Neural cell (in vitro differentiated cells): ENCODE data around the gene DDX41. TPM values are rescaled to one million over a fixed set of nuclear protein-coding genes. Genes with fewer than 3 reads are reported as not detected.

Source experiments
- H2AFZ ChIP-seq: fragments of 200-600, 300-800 bp; sonication (generic), shearing (Covaris generic); 2 replicates; pipeline ENCODE4 v1.6.0; 2014; ENCODE audit warnings: low read depth, mild to moderate bottlenecking, antibody characterized with exemption, low read length, moderate library complexity
- H3F3A ChIP-seq: fragments of 200-600 bp; shearing (Covaris generic); 2 replicates; pipeline ENCODE4 v1.6.1; 2016; ENCODE audit warnings: mild to moderate bottlenecking, moderate library complexity, mixed read lengths, antibody characterized with exemption, low read length; ENCODE audit not compliant: insufficient read depth, poor library complexity, severe bottlenecking
- H3K27ac ChIP-seq: fragments of 200-600, 300-800 bp; sonication (generic), shearing (Covaris generic); 2 replicates; pipeline ENCODE4 v1.5.1; 2014; ENCODE audit warnings: mild to moderate bottlenecking, low read length, moderate library complexity
- H3K27me3 ChIP-seq: fragments of 300-800, 200-600 bp; sonication (generic), shearing (Covaris generic); 2 replicates; pipeline ENCODE4 v1.6.0; 2014; ENCODE audit warnings: mild to moderate bottlenecking, low read depth, low read length, moderate library complexity; ENCODE audit not compliant: insufficient read depth
- H3K36me3 ChIP-seq: fragments of 300-800, 200-600 bp; sonication (generic), shearing (Covaris generic); 2 replicates; pipeline ENCODE4 v1.5.1; 2014; ENCODE audit warnings: mild to moderate bottlenecking, antibody characterized with exemption, low read length, moderate library complexity; ENCODE audit not compliant: insufficient read depth
- H3K4me2 ChIP-seq: fragments of 300-800, 200-600 bp; sonication (generic), shearing (Covaris generic); 2 replicates; pipeline ENCODE4 v1.6.0; 2014; ENCODE audit warnings: mild to moderate bottlenecking, low read length
- H3K4me3 ChIP-seq: fragments of 300-800, 200-600 bp; sonication (generic), shearing (Covaris generic); 2 replicates; pipeline ENCODE4 v1.5.1; 2014; ENCODE audit warnings: mild to moderate bottlenecking, low read length, moderate library complexity
- H3K79me2 ChIP-seq: fragments of 200-600 bp; shearing (Covaris generic); replicated peaks from 2 replicates; pipeline ENCODE4 v1.6.0; 2014; ENCODE audit warnings: mild to moderate bottlenecking, low read length, moderate library complexity; ENCODE audit not compliant: insufficient read depth
- H3K9ac ChIP-seq: fragments of 300-800, 200-600 bp; sonication (generic), shearing (Covaris generic); 2 replicates; pipeline ENCODE4 v1.6.1; 2016; ENCODE audit warnings: mild to moderate bottlenecking, low read length, mixed read lengths
- H3K9me2 ChIP-seq: fragments of 200-600 bp; shearing (Covaris generic); 2 replicates; pipeline ENCODE4 v1.6.1; 2016; ENCODE audit warnings: mild to moderate bottlenecking, low read length, mixed read lengths; ENCODE audit not compliant: insufficient read depth
- H3K9me3 ChIP-seq: fragments of 200-600, 300-800 bp; sonication (generic), shearing (Covaris generic); 2 replicates; pipeline ENCODE4 v1.6.1; 2016; ENCODE audit warnings: mild to moderate bottlenecking, mixed run types, low read length, moderate library complexity, mixed read lengths
- H4K20me1 ChIP-seq: fragments of 200-600 bp; shearing (Covaris generic); 2 replicates; pipeline ENCODE4 v1.6.1; 2016; ENCODE audit warnings: mild to moderate bottlenecking, mixed run types; ENCODE audit not compliant: insufficient read depth
- EP300 ChIP-seq: fragments of 450-650 bp; conservative IDR thresholded peaks from 2 replicates; pipeline ENCODE4 v1.6.1; 2014; ENCODE audit warnings: antibody characterized with exemption, mild to moderate bottlenecking, moderate library complexity; ENCODE audit not compliant: poor library complexity, severe bottlenecking
- EZH2 ChIP-seq: fragments of 200-600, 300-800 bp; shearing (Covaris generic), sonication (generic); IDR thresholded peaks from 2 replicates; pipeline ENCODE4 v1.6.1; 2014; ENCODE audit warnings: antibody characterized with exemption, low read length, borderline replicate concordance, mild to moderate bottlenecking; ENCODE audit not compliant: insufficient read depth, poor library complexity, severe bottlenecking
- MXI1 ChIP-seq: fragments of 450-650 bp; conservative IDR thresholded peaks from 2 replicates; pipeline ENCODE4 v1.6.1; 2014; ENCODE audit warnings: antibody characterized with exemption, mild to moderate bottlenecking; ENCODE audit not compliant: poor library complexity, severe bottlenecking
- POLR2AphosphoS5 ChIP-seq: IDR thresholded peaks from 2 replicates; pipeline ENCODE4 v1.6.1; 2012
- RAD21 ChIP-seq: fragments of 450-650 bp; conservative IDR thresholded peaks from 2 replicates; pipeline ENCODE4 v1.6.1; 2014; ENCODE audit warnings: antibody characterized with exemption, mild to moderate bottlenecking, moderate library complexity
- SMC3 ChIP-seq: fragments of 450-650 bp; conservative IDR thresholded peaks from 2 replicates; pipeline ENCODE4 v1.6.1; 2014; ENCODE audit warnings: antibody characterized with exemption, mild to moderate bottlenecking, moderate library complexity; ENCODE audit not compliant: poor library complexity
- TAF1 ChIP-seq: IDR thresholded peaks from 2 replicates; pipeline ENCODE4 v1.6.1; 2012; ENCODE audit warnings: low read depth
- polyA plus RNA-seq: library from polyadenylated mRNA; depleted of rRNA; stranded (reverse); fragments of >200 nt; gene quantifications from 2 replicates; pipeline ENCODE4 v1.2.3, GENCODE V29; 2014
- TF ChIP-seq, protein P1 (sequence below): IDR thresholded peaks from 2 replicates; pipeline ENCODE4 v1.6.1; 2012; ENCODE audit warnings: borderline replicate concordance
- TF ChIP-seq, protein P2 (sequence below): fragments of 450-650 bp; IDR thresholded peaks from 2 replicates; pipeline ENCODE4 v1.5.1; 2014; ENCODE audit warnings: antibody characterized with exemption, mild to moderate bottlenecking, moderate library complexity; ENCODE audit not compliant: poor library complexity, severe bottlenecking

The DDX41 gene
- polyA plus RNA-seq, 1 donor from 2014 or later, result 113 TPM

DNA sequence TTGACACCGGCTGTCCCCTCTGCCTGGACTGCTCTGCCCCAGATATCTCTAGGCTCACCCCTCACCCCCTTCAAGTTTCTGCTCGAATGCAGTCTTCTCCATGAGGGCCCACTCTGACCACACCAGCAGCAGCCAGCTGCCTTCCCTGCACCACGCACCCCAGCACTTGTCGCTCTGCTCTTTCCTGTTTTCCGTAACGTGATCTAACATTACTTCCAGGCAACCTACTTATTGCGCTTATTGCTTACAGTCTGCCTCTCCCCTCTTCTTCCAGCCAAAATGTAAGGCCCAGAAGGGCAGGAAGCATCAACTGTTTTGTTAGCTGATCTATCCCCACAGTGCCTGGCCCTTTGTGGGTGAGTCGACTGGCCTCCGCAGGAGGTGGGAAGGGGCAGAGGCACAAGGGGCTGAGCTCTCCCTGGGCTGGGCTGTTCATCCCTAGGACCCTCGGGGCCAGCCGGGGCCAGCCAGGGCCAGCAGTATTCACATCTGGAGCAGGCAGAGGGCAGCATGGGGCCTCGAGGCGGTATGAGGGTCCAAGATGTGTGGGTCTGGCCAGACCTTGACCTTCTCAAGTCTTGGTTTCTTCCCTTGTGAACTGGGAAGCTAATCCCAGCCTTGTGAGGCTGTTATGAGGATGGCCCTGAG lies 31.7 kb downstream of the DDX41 start:
- Histone ChIP-seq H3K4me2 (no peak overlapping the region), H3K9me2 (no peaks in the 10 kb centered on the region), H3K9ac (no peak overlapping the region), H2AFZ (no peak overlapping the region), H3K36me3 (no peaks in the 10 kb centered on the region), H3K4me3 (no peak overlapping the region), H3K79me2 (no peaks in the 10 kb centered on the region), H4K20me1 (no peaks in the 10 kb centered on the region), H3K9me3 (no peaks in the 10 kb centered on the region), H3K27me3 (no peaks in the 10 kb centered on the region), H3F3A (no peaks in the 10 kb centered on the region), H3K27ac (no peak overlapping the region)
- no peak for TF ChIP-seq RAD21
- no peak for TF ChIP-seq TAF1
- TF ChIP-seq EZH2, result no peak
- TF ChIP-seq, protein P1, sequence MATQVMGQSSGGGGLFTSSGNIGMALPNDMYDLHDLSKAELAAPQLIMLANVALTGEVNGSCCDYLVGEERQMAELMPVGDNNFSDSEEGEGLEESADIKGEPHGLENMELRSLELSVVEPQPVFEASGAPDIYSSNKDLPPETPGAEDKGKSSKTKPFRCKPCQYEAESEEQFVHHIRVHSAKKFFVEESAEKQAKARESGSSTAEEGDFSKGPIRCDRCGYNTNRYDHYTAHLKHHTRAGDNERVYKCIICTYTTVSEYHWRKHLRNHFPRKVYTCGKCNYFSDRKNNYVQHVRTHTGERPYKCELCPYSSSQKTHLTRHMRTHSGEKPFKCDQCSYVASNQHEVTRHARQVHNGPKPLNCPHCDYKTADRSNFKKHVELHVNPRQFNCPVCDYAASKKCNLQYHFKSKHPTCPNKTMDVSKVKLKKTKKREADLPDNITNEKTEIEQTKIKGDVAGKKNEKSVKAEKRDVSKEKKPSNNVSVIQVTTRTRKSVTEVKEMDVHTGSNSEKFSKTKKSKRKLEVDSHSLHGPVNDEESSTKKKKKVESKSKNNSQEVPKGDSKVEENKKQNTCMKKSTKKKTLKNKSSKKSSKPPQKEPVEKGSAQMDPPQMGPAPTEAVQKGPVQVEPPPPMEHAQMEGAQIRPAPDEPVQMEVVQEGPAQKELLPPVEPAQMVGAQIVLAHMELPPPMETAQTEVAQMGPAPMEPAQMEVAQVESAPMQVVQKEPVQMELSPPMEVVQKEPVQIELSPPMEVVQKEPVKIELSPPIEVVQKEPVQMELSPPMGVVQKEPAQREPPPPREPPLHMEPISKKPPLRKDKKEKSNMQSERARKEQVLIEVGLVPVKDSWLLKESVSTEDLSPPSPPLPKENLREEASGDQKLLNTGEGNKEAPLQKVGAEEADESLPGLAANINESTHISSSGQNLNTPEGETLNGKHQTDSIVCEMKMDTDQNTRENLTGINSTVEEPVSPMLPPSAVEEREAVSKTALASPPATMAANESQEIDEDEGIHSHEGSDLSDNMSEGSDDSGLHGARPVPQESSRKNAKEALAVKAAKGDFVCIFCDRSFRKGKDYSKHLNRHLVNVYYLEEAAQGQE, result no peak
- no peak for TF ChIP-seq MXI1
- no peak for TF ChIP-seq EP300
- TF ChIP-seq, protein P2, sequence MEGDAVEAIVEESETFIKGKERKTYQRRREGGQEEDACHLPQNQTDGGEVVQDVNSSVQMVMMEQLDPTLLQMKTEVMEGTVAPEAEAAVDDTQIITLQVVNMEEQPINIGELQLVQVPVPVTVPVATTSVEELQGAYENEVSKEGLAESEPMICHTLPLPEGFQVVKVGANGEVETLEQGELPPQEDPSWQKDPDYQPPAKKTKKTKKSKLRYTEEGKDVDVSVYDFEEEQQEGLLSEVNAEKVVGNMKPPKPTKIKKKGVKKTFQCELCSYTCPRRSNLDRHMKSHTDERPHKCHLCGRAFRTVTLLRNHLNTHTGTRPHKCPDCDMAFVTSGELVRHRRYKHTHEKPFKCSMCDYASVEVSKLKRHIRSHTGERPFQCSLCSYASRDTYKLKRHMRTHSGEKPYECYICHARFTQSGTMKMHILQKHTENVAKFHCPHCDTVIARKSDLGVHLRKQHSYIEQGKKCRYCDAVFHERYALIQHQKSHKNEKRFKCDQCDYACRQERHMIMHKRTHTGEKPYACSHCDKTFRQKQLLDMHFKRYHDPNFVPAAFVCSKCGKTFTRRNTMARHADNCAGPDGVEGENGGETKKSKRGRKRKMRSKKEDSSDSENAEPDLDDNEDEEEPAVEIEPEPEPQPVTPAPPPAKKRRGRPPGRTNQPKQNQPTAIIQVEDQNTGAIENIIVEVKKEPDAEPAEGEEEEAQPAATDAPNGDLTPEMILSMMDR, result no peak
- TF ChIP-seq SMC3, result no peak
- TF ChIP-seq POLR2AphosphoS5, result no peak

DNA sequence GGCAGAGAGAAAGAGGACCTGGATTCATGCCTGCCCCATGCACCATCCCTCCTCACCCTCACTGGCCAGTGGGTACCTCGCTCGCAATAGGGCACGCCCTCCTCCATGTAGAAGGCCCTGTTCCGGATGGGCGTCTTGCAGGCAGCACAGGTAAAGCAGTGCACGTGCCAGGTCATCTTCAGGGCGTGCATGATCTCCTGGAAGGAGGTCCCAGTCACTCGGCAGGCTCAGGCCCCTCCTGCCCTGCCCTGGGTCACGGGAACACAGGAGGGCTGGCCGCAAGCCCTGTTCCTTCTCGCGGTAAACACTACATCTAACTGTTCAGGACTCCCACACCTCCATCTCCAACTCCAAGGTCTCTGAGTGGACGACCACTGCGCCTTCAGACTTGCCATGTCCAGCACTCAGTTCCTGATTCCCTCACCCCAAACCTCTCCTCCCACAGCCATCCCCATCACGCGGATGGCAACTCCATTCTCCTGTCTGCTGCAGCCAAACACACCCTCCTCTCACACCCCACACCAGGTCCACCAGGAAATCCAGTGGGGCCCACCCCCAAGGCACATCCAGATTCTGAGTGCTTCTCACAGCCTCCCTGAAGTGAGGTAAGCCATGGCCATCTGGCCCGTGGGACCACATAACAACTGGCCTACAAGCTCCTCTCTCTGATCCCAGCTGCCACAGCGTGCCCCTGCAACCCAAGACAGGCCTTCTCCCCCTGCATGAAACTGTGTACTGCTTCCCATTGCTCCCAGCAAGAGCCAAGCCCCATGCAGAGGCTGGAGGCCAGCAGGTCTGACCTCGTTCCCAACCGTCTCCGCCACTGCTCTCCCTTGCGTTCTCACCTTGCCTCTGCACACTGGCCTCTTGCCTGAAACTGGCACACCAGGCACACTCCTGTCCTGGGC lies 32.5 kb downstream of the DDX41 start:
- no peak overlapping the region for H3K4me2 ChIP-seq

More for the DNA sequence above, 32.5 kb downstream of the DDX41 start:
- Histone ChIP-seq H2AFZ (no peak overlapping the region), H3K9me2 (no peaks in the 10 kb centered on the region), H3K79me2 (no peaks in the 10 kb centered on the region), H3F3A (no peaks in the 10 kb centered on the region), H3K36me3 (no peaks in the 10 kb centered on the region), H3K4me3 (no peak overlapping the region), H3K27me3 (no peaks in the 10 kb centered on the region), H3K27ac (no peak overlapping the region), H3K9ac (no peak overlapping the region), H3K9me3 (no peaks in the 10 kb centered on the region), H4K20me1 (no peaks in the 10 kb centered on the region)
- no peak for TF ChIP-seq SMC3
- TF ChIP-seq MXI1, result no peak
- no peak for TF ChIP-seq EZH2
- TF ChIP-seq EP300, result no peak
- no peak for TF ChIP-seq POLR2AphosphoS5
- TF ChIP-seq, protein P2, result no peak
- TF ChIP-seq, protein P1, result no peak
- no peak for TF ChIP-seq TAF1
- TF ChIP-seq RAD21, result no peak
